IPS-20b (cell line): ENCODE data around the gene RPS14.
A peak's percentile ranks its signal among the peaks of the same experiment; 100 is the strongest.

Source experiments
- H3K27ac ChIP-seq: one replicate; pipeline ENCODE4 v1.5.1; 2013; ENCODE audit warnings: low read length
- H3K27me3 ChIP-seq: 2 replicates; pipeline ENCODE4 v1.6.1; 2013; ENCODE audit warnings: mild to moderate bottlenecking, low read length, inconsistent platforms; ENCODE audit not compliant: insufficient read depth
- H3K36me3 ChIP-seq: 2 replicates; pipeline ENCODE4 v1.6.1; 2013; ENCODE audit warnings: low read depth, mild to moderate bottlenecking, inconsistent platforms, low read length, moderate library complexity; ENCODE audit not compliant: insufficient read depth
- H3K4me1 ChIP-seq: 2 replicates; pipeline ENCODE4 v1.6.1; 2013; ENCODE audit warnings: mild to moderate bottlenecking, control low read depth, inconsistent platforms, low read length, moderate library complexity; ENCODE audit not compliant: insufficient read depth
- H3K4me3 ChIP-seq: 2 replicates; pipeline ENCODE4 v1.5.1; 2013; ENCODE audit warnings: mild to moderate bottlenecking, low read length, inconsistent platforms
- H3K9ac ChIP-seq: 2 replicates; pipeline ENCODE4 v1.6.1; 2013; ENCODE audit warnings: low read depth, mild to moderate bottlenecking, inconsistent platforms, low read length, moderate library complexity
- H3K9me3 ChIP-seq: 2 replicates; pipeline ENCODE4 v1.6.1; 2013; ENCODE audit warnings: mild to moderate bottlenecking, low read depth, low read length, inconsistent platforms; ENCODE audit not compliant: insufficient read depth

The RPS14 gene

DNA sequence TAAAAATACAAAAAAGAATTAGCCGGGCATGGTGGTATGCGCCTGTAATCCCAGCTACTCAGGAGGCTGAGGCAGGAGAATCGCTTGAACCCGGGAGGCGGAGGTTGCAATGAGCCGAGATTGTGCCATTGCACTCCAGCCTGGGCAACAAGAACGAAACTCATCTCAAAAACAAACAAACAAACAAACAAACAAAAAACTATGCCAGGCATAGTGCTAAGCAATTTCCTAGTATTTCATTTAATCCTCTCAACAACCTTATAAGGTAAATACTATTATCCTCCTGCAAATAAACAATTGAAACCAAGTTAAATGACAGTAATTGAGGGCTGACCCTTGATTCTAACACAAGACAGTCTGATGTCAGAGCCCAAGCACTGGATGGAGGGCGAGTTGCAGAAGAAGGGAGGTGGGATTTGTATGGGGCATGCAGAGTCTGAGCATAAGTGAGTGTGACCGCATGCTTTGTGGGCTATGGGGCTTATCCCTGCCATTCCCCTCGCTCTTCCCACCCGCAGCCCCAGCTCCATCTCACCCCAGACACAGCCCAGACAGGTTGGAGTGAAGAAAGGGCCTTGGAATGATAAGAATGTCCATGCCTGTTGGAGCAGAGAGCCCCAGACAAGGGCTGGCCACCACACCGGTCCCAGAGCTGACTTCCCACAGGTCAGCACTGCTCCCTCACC, 24.3 kb upstream of the RPS14 start:
- H3K4me3 ChIP-seq: no peak overlapping the region
- H3K36me3 ChIP-seq: no peaks in the 10 kb centered on the region
- peaks cover 10% of the 10 kb centered on the region for H3K4me1 ChIP-seq
- no peaks in the 10 kb centered on the region for H3K27me3 ChIP-seq
- no peak overlapping the region for H3K9ac ChIP-seq
- no peaks in the 10 kb centered on the region for H3K9me3 ChIP-seq
- H3K27ac ChIP-seq: no peak overlapping the region

DNA sequence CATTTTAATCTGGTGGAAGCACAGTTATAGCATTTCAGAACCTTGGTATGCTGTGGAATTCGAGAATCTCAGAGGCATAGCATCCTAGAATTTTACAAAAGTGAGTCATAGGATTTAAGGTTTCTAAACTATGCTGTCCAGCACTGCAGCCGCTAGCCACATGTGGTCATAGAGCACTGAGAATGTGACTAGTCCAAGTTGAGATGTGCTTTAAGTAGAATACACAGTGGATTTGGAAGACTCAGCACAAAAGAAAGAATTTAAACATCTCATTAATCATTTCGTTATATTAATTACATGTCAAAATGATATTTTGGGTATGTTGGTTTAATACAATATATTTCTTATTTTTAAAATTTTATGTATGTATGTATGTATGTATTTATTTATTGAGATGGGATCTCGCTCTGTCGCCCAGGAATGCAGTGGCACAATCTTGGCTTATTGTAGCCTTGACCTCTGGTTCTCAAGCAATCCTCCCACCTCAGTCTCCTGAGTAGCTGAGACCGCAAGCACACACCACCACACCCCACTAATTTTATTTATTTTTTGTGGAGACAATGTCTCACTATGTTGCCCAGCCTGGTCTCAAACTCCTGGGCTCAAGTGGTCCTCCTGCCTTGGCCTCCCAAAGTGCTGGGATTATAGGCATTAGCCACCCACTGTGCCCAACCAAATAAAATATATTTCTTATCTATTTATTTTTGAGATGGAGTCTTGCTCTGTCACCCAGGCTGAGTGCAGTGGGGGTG, 20.4 kb upstream of the RPS14 start:
- no peaks in the 10 kb centered on the region for H3K9me3 ChIP-seq
- no peak overlapping the region for H3K27ac ChIP-seq
- no peaks in the 10 kb centered on the region for H3K27me3 ChIP-seq
- H3K4me3 ChIP-seq: no peak overlapping the region
- no peaks in the 10 kb centered on the region for H3K36me3 ChIP-seq
- no peak overlapping the region for H3K9ac ChIP-seq
- peaks cover 9% of the 10 kb centered on the region for H3K4me1 ChIP-seq

DNA sequence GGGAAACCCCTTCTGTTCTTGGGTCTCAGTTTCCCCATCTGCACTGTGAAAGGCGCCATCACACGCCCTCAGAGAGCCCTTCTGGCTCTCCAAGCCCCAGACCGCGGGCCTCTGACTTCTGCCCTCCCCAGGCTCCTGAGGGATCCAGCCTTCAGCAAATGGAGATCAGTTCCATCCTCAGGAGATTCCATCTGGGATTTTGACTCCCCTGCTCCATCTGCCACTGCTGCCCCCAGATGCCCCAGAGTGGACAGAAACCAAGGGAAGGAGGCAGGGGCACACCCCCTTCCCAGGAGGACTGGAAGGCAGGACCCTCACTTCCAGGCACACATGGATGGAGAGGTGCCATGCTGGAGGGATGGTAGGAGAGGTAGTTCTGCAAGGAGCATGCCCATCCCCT, 18.7 kb upstream of the RPS14 start:
- Histone ChIP-seq H3K4me1 (peaks cover 8% of the 10 kb centered on the region), H3K4me3 (no peak overlapping the region), H3K36me3 (no peaks in the 10 kb centered on the region), H3K27me3 (no peaks in the 10 kb centered on the region), H3K9me3 (no peaks in the 10 kb centered on the region), H3K27ac (no peak overlapping the region), H3K9ac (no peak overlapping the region)

DNA sequence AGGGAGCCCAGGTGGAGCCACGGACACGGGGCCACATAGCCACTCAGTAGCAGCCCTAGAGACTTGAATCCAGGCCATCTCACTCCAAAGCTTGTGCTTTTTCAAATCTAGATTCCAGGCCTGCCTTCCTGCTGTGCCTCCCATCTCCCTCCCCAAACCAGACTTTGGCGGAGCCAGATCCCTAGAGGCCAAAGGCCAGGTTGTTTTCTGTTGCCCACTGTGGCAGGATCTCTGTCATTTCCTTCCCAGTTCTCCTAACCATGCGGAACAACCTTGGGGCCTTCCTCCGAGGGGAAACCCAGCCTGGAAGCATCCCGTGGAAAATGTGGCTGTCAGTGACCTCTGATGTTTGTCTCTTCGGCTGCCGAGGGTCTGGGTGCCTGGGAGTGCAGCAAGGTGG, 16.4 kb upstream of the RPS14 start:
- Histone ChIP-seq H3K27me3 (no peaks in the 10 kb centered on the region), H3K9ac (no peak overlapping the region; the same call in 1 of the 2 replicates), H3K36me3 (no peaks in the 10 kb centered on the region), H3K4me1 (peaks cover 19% of the 10 kb centered on the region), H3K4me3 (no peak overlapping the region), H3K9me3 (no peaks in the 10 kb centered on the region), H3K27ac (no peak overlapping the region)

DNA sequence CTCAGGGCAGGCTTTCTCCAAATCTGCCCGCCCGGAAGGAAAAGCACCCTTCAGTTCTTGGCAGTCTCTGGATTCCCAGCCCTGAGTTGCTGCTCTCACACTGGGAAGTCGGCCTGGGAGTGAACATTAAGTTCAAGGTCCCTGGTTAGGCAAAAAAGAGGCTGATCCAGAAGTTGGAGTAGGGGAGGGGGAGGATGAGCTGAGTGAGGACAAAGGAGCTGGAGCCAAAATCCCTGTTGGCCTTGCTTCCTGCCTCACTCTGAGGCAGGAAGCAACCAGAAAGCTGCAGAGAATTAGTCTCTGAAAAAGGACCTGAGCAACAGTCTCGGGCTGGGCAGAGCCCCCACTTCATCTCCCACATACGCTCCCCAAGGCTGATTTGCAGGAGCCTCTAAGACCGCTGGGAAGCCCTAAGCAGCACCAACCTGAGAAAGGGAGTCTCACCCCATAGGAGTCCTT, 15.0 kb upstream of the RPS14 start:
- Histone ChIP-seq H3K9ac (peak overlapping the region; percentile 38; the same call in 1 of the 2 replicates), H3K4me1 (peaks cover 20% of the 10 kb centered on the region), H3K4me3 (no peak overlapping the region), H3K27ac (peak overlapping the region; percentile 25), H3K9me3 (no peaks in the 10 kb centered on the region), H3K36me3 (no peaks in the 10 kb centered on the region), H3K27me3 (no peaks in the 10 kb centered on the region)

DNA sequence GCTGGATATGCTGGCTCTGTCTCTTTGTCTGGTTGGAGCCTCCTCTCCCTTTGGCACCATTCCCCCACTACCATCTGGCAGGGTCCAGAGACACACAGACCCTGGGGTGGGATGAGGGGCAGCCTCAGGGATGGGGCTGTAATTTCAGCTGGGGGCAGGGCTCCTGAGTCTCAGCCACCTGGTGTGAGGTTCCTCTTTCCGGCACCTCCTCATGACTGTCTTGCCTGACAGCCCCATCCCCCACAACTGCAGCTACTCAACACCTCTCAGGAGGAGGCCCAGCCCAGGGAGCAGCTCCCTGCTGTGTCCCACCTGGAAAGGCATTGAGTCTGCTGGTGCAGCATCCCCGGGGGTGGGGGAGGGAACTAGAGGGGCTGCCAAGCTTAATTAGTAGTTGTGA, 11.7 kb upstream of the RPS14 start:
- Histone ChIP-seq H3K36me3 (no peaks in the 10 kb centered on the region), H3K9ac (no peak overlapping the region), H3K4me3 (no peak overlapping the region), H3K27me3 (no peaks in the 10 kb centered on the region), H3K4me1 (peaks cover 28% of the 10 kb centered on the region), H3K9me3 (no peaks in the 10 kb centered on the region), H3K27ac (no peak overlapping the region)

DNA sequence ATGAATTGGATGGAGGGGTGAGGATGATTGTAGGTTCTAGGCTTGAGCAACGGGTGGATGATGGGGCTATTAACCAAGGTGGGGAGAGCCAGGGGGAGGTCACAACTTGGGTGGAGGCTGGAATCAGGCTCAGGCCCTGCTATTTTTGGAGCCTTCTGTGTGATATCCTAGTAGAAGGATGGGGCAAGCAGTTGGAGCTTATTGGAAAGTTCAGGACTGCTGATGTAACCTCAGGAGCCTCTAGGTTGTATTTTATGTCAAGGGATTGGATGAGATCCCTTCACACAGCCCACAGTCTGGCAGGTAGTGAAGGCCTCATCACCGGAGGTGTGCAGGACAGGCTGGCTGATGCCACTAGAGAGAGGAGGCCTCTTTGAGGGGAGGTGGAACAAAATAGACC, 11.2 kb upstream of the RPS14 start:
- H3K36me3 ChIP-seq: no peaks in the 10 kb centered on the region
- no peak overlapping the region for H3K9ac ChIP-seq
- H3K27me3 ChIP-seq: no peaks in the 10 kb centered on the region
- peaks cover 28% of the 10 kb centered on the region for H3K4me1 ChIP-seq
- no peak overlapping the region for H3K27ac ChIP-seq
- H3K4me3 ChIP-seq: no peak overlapping the region
- H3K9me3 ChIP-seq: no peaks in the 10 kb centered on the region

DNA sequence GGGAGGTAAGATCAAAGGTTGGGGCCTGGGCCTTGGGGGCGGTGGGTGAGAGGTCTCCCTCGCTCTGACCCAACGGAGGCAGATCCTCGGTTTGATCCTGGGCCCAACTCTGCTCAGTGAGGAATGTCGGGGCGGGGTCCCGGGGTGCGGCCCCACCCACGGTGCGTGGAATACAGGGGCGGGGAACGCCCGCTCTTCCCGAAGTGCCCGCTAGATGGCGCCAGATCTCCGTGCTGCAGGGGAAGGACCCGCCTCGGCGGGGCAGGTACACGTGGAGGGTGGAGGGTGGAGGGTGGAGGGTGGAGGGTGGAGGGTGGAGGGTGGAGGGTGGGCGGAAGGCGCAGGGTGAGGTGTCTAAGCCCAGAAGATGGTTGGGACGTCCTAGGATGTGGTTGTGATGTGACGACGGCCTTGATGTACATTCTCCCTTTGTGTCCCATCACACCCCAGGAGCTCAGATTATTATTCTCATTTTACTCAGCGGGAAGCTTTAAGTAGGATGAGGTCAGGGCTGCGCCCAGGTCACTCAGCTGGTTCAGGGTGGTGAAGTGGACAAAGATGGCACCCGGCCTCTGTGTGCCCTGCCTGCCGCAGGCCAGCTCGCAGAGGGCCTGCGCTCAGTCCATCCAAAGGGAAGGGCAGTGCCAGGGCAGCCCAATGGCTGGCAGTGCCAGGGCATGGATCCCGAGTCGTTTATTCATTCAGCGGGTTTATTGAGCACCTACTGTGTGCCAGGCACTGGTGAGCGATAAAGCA, 9.4 kb upstream of the RPS14 start:
- Histone ChIP-seq H3K9ac (no peak overlapping the region), H3K4me1 (peaks cover 23% of the 10 kb centered on the region), H3K27me3 (no peaks in the 10 kb centered on the region), H3K9me3 (no peaks in the 10 kb centered on the region), H3K27ac (no peak overlapping the region), H3K36me3 (no peaks in the 10 kb centered on the region), H3K4me3 (no peak overlapping the region)

DNA sequence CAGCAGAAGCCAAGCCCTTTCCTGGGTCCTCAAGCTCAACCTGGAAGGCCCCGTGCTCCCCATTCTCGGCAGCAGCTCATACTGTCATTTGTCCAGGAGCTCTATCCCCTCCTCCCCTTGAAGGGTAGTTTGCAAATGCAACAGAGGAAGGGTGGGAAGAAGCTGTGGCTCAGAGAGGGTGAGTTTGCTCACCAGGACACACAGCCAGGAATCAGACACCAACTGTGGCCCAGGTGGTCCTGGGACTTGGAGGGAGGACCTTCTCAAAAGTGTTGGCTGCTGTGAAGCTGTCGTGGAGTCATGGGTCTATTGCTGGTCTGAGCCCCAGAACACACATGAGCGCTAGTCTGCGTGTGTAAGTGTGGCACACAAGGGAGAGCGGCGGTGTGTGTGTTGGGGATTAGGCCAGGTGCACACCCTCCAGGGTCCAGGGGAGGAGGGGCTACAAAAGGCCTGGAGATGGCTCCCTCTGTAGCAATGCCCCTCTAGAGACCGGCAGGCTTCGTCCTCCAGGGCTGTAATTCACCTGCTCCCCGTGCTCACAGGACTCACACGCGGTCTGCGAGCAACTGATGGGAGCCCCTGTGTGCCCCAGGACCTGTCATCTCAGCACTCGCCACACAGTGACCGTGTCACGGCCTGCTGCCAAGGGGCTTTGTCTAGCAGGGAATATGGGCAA, 8.2 kb upstream of the RPS14 start:
- H3K9me3 ChIP-seq: no peaks in the 10 kb centered on the region
- no peak overlapping the region for H3K9ac ChIP-seq
- H3K27ac ChIP-seq: no peak overlapping the region
- peaks cover 23% of the 10 kb centered on the region for H3K4me1 ChIP-seq
- no peaks in the 10 kb centered on the region for H3K36me3 ChIP-seq
- no peak overlapping the region for H3K4me3 ChIP-seq
- H3K27me3 ChIP-seq: no peaks in the 10 kb centered on the region

DNA sequence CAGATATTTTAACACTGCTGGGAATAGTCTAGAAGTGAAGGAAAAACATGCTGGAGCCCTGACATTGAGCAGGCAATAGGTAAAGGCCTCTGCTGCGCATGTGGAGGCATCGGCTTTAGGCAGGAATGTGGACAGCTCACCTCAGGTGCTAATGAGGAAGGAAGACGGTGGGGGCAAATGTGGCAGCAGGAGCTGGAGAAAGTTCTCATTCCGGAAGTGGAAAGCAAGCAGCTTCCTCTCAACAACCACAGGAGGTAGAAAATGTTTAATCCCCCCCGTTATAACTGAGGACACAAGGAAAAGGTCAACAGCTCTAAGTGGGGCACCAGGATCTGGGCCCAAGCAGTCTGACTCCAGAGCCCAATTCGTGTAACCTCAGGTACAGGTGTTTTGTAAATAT, 7.6 kb upstream of the RPS14 start:
- Histone ChIP-seq H3K4me3 (no peak overlapping the region), H3K36me3 (no peaks in the 10 kb centered on the region), H3K9me3 (no peaks in the 10 kb centered on the region), H3K4me1 (peaks cover 23% of the 10 kb centered on the region), H3K27ac (no peak overlapping the region), H3K27me3 (no peaks in the 10 kb centered on the region), H3K9ac (no peak overlapping the region)

DNA sequence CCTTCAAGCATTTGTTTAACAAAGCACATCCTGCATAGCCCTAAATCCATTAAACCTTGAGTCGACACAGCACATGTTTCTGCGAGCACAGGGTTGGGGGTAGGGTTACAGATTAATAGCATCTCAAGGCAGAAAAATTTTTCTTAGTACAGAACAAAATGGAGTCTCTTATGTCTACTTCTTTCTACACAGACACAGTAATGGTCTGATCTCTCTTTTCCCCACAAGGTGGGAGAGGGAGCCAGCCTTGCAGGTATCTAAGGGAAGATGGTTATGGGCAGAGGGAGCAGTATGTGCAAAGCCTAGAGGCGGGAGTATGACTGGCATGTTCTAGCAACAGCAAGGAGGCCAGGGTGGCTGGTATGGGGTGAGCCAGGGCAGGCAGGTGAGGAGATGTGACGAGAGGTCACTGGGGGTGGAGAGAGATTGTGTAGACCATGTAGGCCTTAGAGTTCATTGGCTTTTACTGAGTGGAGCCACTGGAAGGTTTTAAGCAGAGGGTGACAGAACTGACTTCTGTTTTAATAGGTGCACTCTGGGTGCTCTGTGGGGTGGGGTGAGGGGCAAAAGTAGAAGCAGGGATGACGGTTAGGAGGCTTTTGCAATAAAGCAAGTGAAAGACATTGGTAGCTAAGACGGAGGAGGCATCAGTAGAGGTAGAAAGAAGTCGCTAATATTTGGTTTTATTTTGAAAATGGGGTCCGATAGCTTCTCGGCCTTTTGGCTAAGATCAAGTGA, 5.1 kb upstream of the RPS14 start:
- H3K9me3 ChIP-seq: no peaks in the 10 kb centered on the region
- no peaks in the 10 kb centered on the region for H3K27me3 ChIP-seq
- peaks cover 11% of the 10 kb centered on the region for H3K4me1 ChIP-seq
- no peaks in the 10 kb centered on the region for H3K36me3 ChIP-seq
- no peak overlapping the region for H3K9ac ChIP-seq
- H3K27ac ChIP-seq: no peak overlapping the region
- H3K4me3 ChIP-seq: no peak overlapping the region
